NCI-H774 (cell line): ENCODE data around the gene GALNT18.

Experiments
- DNase-seq: peaks from one replicate; lab custom pipeline; 2025; lab: John Stamatoyannopoulos, UW

The GALNT18 gene

GRCh38 chr11:11567936-11568650 is 53.7 kb downstream of the GALNT18 start:
- DNase-seq: no peak

GRCh38 chr11:11565636-11566035 is 56.2 kb downstream of the GALNT18 start:
- no peak for DNase-seq

GRCh38 chr11:11563200-11563975 is 58.4 kb downstream of the GALNT18 start:
- DNase-seq: no peak

DNA sequence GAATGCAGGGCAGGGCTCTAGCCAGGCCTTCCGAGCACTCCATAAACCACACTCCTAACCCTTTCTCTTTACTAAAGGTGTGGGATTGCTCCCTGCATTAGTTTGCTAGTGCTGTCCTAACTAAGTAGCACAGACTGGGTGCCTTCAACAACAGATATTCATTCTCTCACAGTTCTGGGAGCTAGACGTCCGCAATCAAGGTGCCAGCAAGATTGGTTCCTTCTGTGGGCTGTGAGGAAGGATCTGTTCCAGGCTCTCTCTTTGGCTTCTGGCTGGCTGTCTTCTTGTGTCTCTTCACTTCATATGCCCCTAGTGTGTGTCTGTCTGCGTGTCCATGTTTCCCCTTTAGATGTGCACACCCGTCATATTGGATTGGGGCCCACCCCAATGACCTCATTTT is 59.8 kb downstream of the GALNT18 start:
- DNase-seq: no peak

DNA sequence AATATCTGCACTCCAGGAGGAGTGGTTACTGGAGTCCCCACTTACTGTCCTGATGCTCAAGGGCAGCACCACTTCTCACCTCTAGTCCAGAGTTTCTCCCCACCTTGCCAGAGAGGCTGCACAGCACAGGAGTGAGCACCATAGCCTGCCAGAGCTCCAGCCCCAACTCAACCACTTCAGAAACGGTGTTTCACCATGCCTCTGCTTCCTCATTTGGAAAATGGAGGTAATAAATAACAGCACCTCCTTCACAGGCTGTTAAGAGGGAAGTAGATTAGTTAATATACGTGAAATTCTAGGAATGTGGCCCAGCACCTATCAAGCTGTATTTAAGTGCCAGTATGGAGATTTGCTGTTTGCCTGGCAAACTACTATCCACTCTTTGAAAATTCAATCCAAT is 63.0 kb downstream of the GALNT18 start:
- no peak for DNase-seq

- DNase-seq: no peak
Measured at GRCh38 chr11:11558396-11558795, 63.4 kb downstream of the GALNT18 start.

DNA sequence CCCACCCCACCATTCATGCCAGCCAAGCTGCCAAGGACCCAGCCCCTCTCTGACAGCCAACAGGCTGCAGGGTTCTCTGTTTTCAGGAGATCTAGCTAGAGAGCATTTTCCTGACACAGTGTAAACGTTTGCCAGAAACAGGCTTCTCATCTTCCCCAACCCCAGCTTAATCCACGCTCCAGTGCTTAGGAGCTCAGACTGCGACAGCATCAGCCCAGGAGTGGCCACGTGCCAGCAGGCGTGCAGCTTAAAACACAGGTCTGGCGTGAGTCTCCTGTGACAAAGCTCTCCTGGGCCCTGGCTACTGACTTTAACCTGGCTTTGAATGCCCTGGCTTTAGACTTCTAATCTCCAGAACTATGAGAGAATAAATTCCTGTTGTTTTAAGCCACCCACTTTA is 66.6 kb downstream of the GALNT18 start:
- DNase-seq: no peak

GRCh38 chr11:11553573-11553972 is 68.2 kb downstream of the GALNT18 start:
- DNase-seq: no peak

- DNase-seq: no peak
Measured at GRCh38 chr11:11552529-11553087, 69.2 kb downstream of the GALNT18 start.

GRCh38 chr11:11550534-11550933 is 71.3 kb downstream of the GALNT18 start:
- DNase-seq: no peak

DNA sequence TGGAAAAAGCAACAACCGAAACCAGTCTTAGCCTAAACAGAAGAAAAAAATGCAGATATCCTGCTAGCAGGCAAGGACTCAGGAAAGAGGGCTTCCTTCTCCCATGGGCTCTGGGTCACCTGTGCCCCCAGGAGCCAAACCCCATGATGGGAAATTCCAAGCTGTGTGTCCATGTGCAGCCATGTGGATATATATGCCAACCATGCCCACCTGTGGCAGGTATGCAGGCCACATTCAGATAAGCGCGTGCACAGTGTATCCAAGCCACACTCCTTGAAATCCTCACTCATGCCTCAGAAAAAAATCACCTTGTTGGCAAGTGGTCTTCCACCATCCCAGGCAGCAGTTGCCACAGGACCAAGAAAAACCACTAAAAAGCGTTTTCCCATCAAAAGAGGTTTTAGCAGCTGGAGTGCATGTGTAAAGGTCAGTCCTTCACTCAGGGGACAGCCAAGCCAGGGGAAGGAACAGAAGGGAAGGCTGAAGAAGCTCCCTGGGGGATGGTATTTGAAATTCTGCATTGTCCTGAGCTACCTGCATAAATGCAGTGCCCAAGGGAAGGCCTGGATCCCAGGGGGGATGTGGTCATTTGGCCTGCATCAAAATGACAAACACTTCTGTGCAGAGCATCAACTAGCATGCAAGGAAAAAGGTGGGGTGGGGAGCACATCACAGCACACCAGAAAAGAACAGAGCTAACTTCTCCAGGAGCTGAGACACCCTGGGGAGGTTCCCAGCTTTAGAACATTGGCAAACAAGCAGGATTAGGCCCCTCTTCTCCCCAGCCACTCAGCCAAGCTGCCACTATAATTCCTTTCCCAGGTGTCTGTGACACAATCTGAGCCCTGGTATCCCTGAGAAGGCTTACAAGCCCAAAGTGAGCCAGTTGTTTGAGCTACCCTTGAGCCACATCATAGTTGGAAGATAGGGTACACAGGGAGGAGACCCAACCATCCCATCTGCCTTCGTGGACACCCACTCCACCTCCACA is 76.2 kb downstream of the GALNT18 start:
- DNase-seq: no peak

DNA sequence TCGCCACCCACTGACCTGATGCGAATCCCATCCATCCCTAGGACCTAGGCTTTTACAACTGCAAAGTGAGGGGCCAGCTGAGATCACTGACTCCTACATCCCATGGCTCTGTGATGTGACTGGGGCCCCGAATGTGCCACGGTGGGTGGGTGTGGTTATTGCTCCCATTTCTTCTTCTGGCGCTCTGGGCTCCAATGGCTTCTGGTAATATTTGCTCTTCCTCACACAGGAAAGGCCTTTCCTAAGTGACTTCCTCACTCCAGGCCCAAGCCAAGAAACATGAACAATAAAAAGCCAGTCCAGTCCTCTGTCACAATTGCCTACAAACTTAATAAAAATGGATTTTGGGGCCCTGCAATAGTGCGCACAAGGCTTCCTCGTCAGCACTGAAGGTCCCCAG is 78.1 kb downstream of the GALNT18 start:
- DNase-seq: no peak

DNA sequence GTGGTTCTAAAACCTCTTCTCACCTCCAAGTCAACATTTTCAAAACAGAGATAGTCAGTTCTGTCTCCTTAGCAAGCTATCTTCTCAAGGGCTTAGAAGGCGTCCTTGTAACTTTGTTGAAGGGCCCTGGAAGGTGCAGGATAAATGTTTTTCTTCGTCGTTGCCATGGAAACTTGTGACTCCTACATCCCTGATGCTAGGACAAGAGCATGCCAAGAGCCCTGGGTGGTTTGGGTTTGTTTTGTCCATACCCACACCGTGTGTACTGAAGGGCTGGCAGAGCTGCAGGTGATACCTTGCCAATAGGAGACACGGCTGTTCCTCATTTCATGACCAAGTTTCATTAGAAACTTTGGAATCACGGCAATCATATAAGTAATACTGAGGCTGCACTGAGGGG is 81.6 kb downstream of the GALNT18 start:
- DNase-seq: no peak

GRCh38 chr11:11538277-11538960 is 83.4 kb downstream of the GALNT18 start:
- DNase-seq: no peak

GRCh38 chr11:11537871-11538270 is 83.9 kb downstream of the GALNT18 start:
- no peak for DNase-seq

DNA sequence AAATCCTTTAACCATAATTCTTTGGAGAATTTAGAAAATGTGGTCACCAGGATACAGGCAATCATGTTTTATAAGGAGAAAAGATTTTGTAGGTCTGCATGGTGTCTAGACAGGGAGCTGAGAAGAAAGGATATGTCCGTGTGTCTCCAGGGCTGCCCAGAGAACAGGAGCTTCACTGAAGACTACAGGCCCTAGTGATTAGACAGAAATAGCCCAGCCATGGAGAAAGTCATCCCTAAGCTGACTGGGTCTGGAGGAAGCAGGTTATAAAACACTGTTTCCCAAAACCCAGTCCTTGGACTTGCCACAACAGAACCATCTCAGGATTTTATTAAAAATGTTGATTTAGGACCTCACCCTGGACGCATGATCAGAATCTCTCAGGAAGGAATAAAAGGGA is 84.4 kb downstream of the GALNT18 start:
- no peak for DNase-seq

GRCh38 chr11:11536650-11537049 is 85.2 kb downstream of the GALNT18 start:
- DNase-seq: no peak

GRCh38 chr11:11535611-11536010 is 86.2 kb downstream of the GALNT18 start:
- no peak for DNase-seq

GRCh38 chr11:11534981-11535380 is 86.8 kb downstream of the GALNT18 start:
- DNase-seq: peak; percentile 36

GRCh38 chr11:11533751-11534150 is 88.1 kb downstream of the GALNT18 start:
- no peak for DNase-seq

DNA sequence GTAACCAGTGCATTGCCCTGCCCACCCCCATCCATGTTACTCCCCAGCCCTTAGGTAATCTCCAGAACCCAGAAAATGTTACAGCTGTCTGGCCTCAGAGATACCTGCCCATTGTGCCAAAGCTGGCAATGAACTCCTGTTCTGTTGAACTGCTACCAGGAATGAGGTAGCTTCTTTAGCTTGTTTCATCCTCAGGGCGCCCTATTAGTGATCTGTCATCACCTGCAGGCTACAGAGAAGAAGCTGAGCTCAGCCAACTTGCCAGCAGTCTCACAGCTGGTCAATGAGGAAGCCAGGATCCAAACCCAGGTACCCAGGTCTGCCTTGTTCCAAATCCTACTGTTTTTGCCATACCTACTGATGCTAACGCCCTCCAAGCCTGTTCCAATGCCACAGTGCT is 88.7 kb downstream of the GALNT18 start:
- no peak for DNase-seq
